SH-SY5Y (cell line): ENCODE data around the gene FGGY.

ENCODE experiments used
- GATA2 ChIP-seq: IDR thresholded peaks from 2 replicates; pipeline ENCODE4 v1.6.1; 2011; ENCODE audit warnings: mild to moderate bottlenecking, low read depth, low read length
- GATA3 ChIP-seq: IDR thresholded peaks from 2 replicates; pipeline ENCODE4 v1.6.1; 2011; ENCODE audit warnings: low read depth, mild to moderate bottlenecking, low read length, moderate library complexity

The FGGY gene

GRCh38 chr1:59752556-59753414, 455.9 kb downstream of the FGGY start:
- no peak for TF ChIP-seq GATA2
- no peak for TF ChIP-seq GATA3

GRCh38 chr1:59755069-59755685, 458.3 kb downstream of the FGGY start:
- TF ChIP-seq GATA2 (no peak), GATA3 (no peak)

GRCh38 chr1:59757197-59757747, 460.4 kb downstream of the FGGY start:
- TF ChIP-seq GATA3, result no peak
- no peak for TF ChIP-seq GATA2

GRCh38 chr1:59759156-59759925, 462.4 kb downstream of the FGGY start:
- TF ChIP-seq GATA3 (no peak), GATA2 (no peak)

- TF ChIP-seq GATA3 (no peak), GATA2 (no peak)
Observed at GRCh38 chr1:59761443-59761842, 464.5 kb downstream of the FGGY start.

- TF ChIP-seq GATA3, result peak; percentile 44; the same call in 1 of the 2 replicates
- peak; percentile 5; the same call in 1 of the 2 replicates for TF ChIP-seq GATA2
Observed at GRCh38 chr1:59763418-59763817, 466.5 kb downstream of the FGGY start.

GRCh38 chr1:59765011-59765730, 468.3 kb downstream of the FGGY start:
- TF ChIP-seq GATA2 (no peak), GATA3 (no peak)

- no peak for TF ChIP-seq GATA3
- no peak for TF ChIP-seq GATA2
Observed at GRCh38 chr1:59766227-59766855, 469.4 kb downstream of the FGGY start.

- TF ChIP-seq GATA2 (no peak), GATA3 (no peak)
Observed at GRCh38 chr1:59767119-59767518, 470.2 kb downstream of the FGGY start.

GRCh38 chr1:59768792-59769735, 472.2 kb downstream of the FGGY start:
- TF ChIP-seq GATA2, result peak; percentile 77
- peak; percentile 67; the same call in 1 of the 2 replicates for TF ChIP-seq GATA3

GRCh38 chr1:59769736-59770095, 472.8 kb downstream of the FGGY start:
- TF ChIP-seq GATA2 (no peak), GATA3 (no peak)

GRCh38 chr1:59771361-59771760, 474.5 kb downstream of the FGGY start:
- TF ChIP-seq GATA2 (no peak), GATA3 (no peak)
